Measurements from ENCODE around the gene ZNF25.
"Not testable (repeated sequence)": the region's sequence is repeated elsewhere in the genome, so short reads cannot be mapped to it uniquely, and the experiment has no call there.

- not testable (repeated sequence) for TF ChIP-seq EZH2 (IDR thresholded peaks at IDR 0.05); POLR2AphosphoS5 (IDR thresholded peaks at IDR 0.05; ENCODE audit: borderline replicate concordance, low read depth, low read length)
These were observed 68.3 kb downstream of the ZNF25 start for GRCh38 chr10:37908165-37908564.
